ENCODE results near the gene LCAT.

LCAT gene

GRCh38 chr16:67897231-67897630, 46.7 kb downstream of the LCAT start:
- Histone ChIP-seq H3K27me3 (ENCODE audit: insufficient read depth, poor library complexity, severe bottlenecking) (no peaks in the 10 kb centered on the region), H3K36me3 (ENCODE audit: low read depth) (no peaks in the 10 kb centered on the region; the same call in 1 of the 2 replicates), H3K27ac (ENCODE audit: poor library complexity, severe bottlenecking) (no peak overlapping the region), H3K9me3 (ENCODE audit: severe bottlenecking) (peaks cover 4% of the 10 kb centered on the region), H3K4me1 (ENCODE audit: insufficient read depth, poor library complexity, severe bottlenecking) (peaks cover 10% of the 10 kb centered on the region), H3K4me3 (ENCODE audit: severe bottlenecking) (no peak overlapping the region)
- no peak for DNase-seq (ENCODE audit: low spot score)
- no peak for ATAC-seq (ENCODE audit: low read depth)
- TF ChIP-seq CTCF (IDR thresholded peaks at IDR 0.05; ENCODE audit: poor library complexity, severe bottlenecking) = no peak

GRCh38 chr16:67893743-67894399, 50.0 kb downstream of the LCAT start:
- Histone ChIP-seq H3K9me3 (ENCODE audit: severe bottlenecking) (no peaks in the 10 kb centered on the region), H3K36me3 (ENCODE audit: low read depth) (no peaks in the 10 kb centered on the region), H3K27ac (ENCODE audit: poor library complexity, severe bottlenecking) (peak overlapping the region; percentile 42), H3K4me3 (ENCODE audit: severe bottlenecking) (peak overlapping the region; percentile 96), H3K27me3 (ENCODE audit: insufficient read depth, poor library complexity, severe bottlenecking) (no peaks in the 10 kb centered on the region), H3K4me1 (ENCODE audit: insufficient read depth, poor library complexity, severe bottlenecking) (peaks cover 12% of the 10 kb centered on the region)
- DNase-seq (ENCODE audit: low spot score) = no peak
- TF ChIP-seq CTCF (IDR thresholded peaks at IDR 0.05; ENCODE audit: poor library complexity, severe bottlenecking) = no peak
- ATAC-seq (ENCODE audit: low read depth) = peak; percentile 13; the same call in 2 of the 3 replicates

GRCh38 chr16:67892899-67893742, 50.8 kb downstream of the LCAT start, which contains the start of gene PSKH1:
TSS of gene PSKH1 (plus strand) at chr16:67893254. CDS start at chr16:67908750, 15,496 bp downstream.
- Histone ChIP-seq H3K4me1 (ENCODE audit: insufficient read depth, poor library complexity, severe bottlenecking) (peaks cover 12% of the 10 kb centered on the region), H3K36me3 (ENCODE audit: low read depth) (no peaks in the 10 kb centered on the region), H3K4me3 (ENCODE audit: severe bottlenecking) (peak within 1 kb of the TSS; percentile 96), H3K27me3 (ENCODE audit: insufficient read depth, poor library complexity, severe bottlenecking) (no peaks in the 10 kb centered on the region), H3K9me3 (ENCODE audit: severe bottlenecking) (no peaks in the 10 kb centered on the region), H3K27ac (ENCODE audit: poor library complexity, severe bottlenecking) (peak within 1 kb of the TSS; percentile 42)
- ATAC-seq (ENCODE audit: low read depth) = peak; percentile 95
- TF ChIP-seq CTCF (IDR thresholded peaks at IDR 0.05; ENCODE audit: poor library complexity, severe bottlenecking) = no peak
- DNase-seq (ENCODE audit: low spot score) = peak; percentile 97

- DNase-seq (ENCODE audit: low spot score) (no peak), ATAC-seq (ENCODE audit: low read depth) (no peak)
- Histone ChIP-seq H3K27ac (ENCODE audit: poor library complexity, severe bottlenecking) (peak overlapping the region; percentile 42), H3K9me3 (ENCODE audit: severe bottlenecking) (no peaks in the 10 kb centered on the region), H3K4me1 (ENCODE audit: insufficient read depth, poor library complexity, severe bottlenecking) (peaks cover 12% of the 10 kb centered on the region), H3K27me3 (ENCODE audit: insufficient read depth, poor library complexity, severe bottlenecking) (no peaks in the 10 kb centered on the region), H3K4me3 (ENCODE audit: severe bottlenecking) (peak overlapping the region; percentile 96), H3K36me3 (ENCODE audit: low read depth) (no peaks in the 10 kb centered on the region)
- no peak for TF ChIP-seq CTCF (IDR thresholded peaks at IDR 0.05; ENCODE audit: poor library complexity, severe bottlenecking)
Observed at GRCh38 chr16:67892375-67892774, 51.5 kb downstream of the LCAT start.
